ENCODE data around the gene THTPA.
A peak's percentile ranks its signal among the peaks of the same experiment; 100 is the strongest.

The THTPA gene

DNA sequence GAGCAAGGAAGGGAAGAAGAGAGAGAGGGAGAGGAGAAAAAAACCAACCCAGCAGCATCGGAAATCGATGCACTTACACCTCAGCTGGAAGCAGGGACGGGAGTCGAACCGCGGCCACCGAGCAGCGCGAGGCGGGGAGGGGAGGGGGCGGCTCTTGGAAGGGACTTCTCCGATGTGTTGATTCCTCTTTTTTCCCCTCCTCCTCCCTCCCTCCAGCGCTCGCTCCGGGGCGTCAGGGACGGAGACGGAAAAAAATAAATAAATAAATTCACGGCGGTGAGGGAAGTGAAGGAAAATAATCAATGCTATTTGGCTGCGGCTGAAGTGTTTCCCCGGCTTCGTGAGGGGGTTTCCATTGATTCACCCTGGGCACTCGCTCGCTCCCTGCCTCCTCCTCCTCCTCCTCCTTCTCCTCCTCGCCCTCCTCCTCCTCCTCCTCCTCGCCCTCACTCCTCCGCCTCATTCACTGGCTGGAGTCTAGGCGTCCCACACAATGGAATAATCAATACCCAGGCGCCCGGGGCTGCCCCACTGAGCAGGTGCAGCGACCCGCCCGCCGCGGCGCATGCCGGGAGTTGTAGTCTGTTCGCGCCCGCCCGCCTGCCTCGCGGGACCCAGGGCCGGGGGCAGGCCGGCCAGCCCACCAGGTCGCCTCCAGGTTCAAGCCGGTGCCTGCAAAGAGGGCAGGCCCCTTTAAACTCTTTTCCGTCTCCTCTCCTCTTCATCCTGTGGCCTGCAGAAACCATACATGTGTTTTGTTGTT, 4.6 kb upstream of the THTPA start, which contains the start of gene ZFHX2:
ZFHX2 (minus strand) TSS at position 500 of the 763 bp plus-strand sequence. CDS start 16,440 bp downstream, outside the sequence.
- DNase-seq = peak; percentile 82

DNA sequence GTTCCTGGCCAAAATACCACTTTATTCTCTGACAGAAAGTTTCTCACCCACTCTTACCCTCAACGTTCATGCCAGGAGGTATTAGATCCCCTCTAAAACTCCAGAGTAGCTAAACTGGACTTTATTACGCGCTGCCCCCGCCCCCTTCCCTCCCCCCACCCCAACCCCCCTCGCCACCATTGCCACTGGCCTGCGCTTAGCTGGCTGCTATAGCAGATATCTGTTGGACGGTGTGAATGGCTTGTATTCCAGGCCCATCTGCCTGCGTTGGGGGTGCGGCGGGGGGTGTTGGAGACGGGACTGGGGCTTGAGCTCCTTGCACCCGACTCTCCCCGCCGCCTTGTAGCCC, 564 bp upstream of the THTPA start:
- DNase-seq = peak; percentile 67

DNA sequence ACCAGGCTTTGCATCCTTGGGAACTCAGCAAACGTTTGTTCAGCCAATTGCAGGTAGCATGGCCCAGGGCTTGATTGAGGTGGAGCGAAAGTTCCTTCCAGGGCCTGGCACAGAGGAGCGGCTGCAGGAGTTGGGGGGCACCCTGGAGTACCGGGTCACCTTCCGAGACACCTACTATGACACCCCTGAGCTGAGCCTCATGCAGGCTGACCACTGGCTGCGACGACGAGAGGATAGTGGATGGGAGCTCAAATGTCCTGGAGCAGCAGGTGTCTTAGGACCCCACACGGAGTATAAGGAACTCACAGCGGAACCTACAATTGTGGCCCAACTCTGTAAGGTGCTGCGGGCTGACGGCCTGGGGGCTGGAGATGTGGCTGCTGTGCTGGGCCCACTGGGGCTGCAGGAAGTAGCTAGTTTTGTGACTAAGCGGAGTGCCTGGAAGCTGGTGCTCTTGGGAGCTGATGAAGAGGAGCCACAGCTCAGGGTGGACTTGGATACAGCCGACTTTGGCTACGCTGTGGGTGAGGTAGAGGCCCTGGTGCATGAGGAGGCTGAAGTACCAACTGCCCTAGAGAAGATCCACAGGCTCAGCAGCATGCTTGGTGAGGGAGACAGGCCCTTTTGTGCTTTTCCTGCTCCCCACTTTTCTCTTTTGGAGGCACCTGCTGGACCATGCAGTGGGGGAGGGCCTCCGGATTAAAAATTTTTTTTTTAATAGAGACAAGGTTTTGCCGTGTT, 799 bp downstream of the THTPA start:
- no peak for DNase-seq

DNA sequence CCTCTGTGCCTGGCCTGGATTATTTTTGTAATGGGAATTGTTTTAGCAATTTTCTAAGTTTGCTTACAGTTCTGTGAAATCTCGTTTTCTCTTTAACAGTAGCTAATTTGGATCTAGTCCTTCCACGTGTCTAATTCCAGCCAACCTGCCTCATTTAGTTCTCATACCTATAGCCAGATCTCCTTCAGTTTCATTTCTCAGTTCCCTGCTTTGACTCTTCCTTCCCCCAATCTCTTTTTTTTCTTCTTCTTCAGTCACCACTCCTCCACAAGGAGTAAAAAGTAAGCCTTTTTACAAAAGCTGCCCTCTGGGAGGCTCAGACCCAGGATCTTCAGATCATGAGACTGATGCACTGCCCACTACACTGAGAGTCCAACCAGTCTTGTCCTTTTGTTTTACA, 1.4 kb downstream of the THTPA start:
- no peak for DNase-seq

- DNase-seq = no peak
Observed at GRCh38 chr14:23557946-23558345, 1.9 kb downstream of the THTPA start.

DNA sequence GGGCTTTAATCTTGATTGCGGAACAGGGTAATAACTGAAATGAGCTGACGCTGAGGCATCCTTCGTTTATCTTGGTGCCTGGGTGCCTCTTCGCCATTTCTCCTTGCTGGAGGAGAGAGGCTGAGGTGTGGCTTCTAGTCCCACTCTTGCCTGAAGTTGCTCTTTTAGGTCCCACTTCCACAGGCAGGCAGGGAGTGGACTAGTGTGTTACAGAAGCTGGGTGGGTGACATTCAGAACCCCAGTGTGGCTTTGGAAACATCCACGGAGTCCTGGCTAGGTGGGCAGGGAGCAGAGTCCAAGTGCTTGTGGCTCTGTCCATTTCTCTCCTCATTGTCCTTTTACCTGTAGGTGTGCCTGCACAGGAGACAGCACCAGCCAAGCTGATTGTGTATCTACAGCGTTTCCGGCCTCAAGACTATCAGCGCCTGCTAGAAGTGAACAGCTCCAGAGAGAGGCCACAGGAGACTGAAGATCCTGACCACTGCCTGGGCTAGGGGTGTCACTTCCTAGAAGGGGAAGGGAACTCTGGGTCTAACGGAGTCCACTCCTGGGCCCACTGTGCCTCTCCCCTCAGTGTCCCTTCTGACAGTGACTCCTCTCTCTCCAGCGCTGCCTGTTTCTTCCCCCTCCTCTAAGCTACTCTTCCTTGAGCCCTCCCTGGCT, 2.4 kb downstream of the THTPA start:
- no peak for DNase-seq

DNA sequence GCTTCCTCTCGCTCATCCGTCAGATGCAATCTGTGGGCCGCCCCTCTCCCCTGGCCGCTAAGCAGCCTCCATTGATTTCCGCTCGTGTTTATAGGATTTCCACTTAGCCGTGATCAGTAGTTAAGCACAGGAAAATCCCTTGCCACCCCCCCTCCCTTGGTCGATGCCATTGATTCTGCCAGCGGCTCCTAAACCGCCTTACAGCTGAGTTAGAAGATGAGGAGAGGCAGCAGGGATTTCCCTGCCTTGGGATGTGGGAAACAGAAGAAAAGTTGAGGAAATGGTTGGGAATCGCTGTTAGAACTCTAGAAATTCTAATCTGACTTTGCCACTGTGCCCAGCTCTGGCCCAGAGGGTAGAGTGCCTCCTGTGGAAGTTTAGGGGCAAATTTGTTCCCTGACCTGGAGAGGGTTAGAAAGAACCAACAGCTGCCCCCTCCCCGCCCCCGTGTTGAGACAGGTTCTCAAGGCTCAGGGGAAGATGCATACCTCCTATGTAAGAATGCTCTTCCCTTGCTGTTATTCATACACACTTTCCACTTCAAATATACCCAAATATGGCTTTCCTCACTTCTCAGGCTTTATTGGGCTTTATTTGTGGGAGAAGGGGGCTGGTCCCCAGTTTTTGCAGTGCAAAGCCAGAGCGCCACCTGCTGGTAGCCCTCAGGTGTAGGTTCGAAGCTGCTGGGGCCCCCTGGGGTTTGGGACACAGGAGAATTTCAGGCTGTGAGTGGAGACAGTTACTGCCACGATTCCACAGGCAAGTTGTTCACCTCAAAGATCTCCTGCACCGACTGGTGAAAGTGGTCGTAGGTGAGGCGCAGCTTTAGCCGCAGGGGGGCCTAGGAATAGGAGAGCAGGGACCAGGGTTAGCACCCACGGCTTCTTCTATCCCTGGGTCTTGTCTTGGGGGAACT, 3.2 kb downstream of the THTPA start:
- DNase-seq = peak; percentile 41

DNA sequence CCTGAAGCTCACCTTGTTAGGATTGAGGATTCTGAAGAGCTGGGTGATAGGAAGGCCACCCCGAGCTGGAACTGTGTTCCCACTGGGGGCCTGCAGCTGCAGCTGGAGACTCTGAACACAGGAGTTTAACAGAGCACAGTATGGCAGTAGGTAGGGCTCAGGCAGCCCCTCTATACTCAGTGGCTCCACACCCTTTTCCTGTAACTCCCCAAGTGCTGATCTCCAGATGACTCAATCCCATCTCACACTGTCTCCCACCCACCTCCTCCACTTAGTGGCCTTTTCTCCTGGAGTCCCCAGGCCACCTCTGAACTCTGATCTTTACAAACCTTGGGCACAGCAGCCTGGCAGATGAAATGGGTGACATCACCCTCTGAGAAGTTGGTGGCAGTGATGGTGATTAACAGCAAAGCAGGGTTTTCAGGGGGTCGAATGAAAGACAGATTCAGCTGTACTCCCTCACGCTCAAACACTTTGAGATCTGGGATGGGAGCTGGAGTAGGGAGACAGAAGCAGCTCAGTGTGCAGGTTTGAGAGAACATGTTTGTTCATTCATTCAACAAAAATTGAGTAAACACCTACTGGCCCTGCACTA, 4.0 kb downstream of the THTPA start:
- no peak for DNase-seq

DNA sequence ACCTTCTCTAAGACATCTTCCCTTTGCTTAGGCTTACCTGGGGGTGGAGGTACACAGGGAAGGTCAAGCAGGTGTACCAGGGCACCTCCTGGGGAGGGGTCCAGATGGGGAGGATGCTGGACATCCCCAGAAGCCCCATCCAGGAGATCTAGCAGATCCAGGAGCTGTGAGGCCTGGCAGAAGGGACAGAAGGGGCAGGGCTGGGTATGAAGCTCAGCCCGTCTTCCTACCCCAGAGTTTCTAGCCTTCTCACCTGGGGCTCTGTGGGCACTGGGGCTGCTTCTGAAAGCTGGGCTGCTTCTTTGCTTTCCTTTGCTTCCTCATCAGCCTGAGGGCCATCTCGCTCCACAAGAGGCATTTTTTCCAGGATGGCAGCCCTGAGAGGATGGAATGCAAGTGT, 5.2 kb downstream of the THTPA start:
- no peak for DNase-seq

GRCh38 chr14:23561873-23562821, 6.1 kb downstream of the THTPA start:
- no peak for DNase-seq

DNA sequence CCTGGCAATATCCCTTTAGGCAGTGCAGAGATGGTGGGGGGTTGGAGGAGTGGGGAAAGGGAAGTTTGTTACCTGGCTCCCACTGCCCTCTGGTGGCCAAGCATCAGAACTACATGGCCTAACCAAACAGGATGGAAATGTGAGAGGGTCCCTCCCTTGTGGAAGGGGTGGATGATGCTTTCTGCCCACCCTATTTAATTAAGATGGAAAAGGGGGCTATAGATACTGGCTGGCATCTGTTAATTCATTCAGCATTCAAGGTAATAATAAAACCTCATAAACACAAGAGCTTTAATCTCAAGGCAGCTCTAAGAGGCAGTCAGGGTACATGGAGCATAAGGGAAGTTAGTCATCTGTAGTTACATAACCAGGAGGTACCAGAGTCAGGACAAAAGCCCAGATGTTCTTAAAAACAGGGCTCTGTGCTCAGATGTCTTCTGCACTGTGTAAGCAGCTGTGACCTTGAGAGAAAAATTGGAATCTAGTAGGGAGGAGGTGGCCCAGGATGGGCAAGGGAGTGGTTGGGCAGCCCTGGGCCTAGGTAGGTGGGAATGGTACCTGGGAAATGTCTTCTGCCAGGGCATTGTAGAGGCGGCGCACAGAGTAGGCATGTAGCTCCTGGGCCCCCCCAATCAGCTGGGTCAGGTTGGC, 6.9 kb downstream of the THTPA start:
- DNase-seq = peak; percentile 68

DNA sequence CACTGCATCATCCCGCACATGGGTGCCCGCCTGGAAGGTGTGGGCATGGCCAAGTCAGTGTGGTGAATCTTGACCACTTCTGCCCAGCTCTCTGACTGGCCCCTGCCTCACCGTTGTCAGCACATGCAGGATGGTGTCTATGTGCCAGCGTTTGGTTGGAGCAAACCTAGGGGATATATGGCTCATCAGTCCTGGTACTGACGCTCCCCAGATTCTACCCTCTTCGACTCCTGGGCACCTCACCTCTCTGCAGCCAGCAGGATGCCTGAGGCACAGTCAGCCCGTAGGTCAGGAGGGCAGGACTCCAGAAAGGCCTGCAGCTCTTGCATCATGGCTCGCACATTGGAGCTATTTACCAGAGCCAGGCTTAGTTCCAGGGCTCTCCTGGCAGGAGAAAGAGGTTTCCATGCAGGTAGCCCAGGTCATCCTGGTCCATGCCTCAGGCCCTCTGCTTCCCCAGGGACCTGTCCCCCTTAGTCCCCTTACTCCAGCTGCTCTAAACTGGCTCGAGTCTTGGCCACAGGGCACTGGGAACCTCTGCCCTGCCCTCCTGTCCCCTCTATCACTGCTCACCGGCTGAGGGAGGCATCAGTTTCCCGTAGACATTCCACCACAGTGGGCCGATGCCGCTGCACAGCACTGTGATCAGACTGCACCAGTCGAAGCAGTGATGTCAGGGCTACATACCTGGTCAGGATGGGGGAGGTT, 7.6 kb downstream of the THTPA start:
- DNase-seq = no peak

- DNase-seq = no peak
Observed at GRCh38 chr14:23564181-23564812, 8.2 kb downstream of the THTPA start.

DNA sequence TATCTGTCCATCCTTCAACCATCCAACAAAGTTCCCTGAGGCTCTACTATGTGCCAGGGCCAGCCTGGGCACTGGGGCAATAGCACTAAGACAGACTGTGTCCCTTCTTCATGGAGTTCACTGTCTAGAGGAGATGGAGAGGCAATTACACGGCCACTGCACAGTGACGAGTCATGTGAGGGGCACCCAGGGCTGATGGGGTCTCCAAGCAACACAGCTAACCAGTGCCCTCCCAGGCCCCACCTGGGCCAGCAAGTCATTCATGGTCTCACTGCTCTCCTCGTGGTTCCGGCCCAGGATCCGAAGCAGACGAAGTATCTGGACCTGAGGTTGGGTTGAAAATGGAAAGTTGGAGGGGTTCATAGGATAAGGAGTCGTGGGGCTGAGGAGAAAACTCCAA, 8.8 kb downstream of the THTPA start:
- DNase-seq = no peak

GRCh38 chr14:23565626-23566025, 9.6 kb downstream of the THTPA start:
- no peak for DNase-seq

DNA sequence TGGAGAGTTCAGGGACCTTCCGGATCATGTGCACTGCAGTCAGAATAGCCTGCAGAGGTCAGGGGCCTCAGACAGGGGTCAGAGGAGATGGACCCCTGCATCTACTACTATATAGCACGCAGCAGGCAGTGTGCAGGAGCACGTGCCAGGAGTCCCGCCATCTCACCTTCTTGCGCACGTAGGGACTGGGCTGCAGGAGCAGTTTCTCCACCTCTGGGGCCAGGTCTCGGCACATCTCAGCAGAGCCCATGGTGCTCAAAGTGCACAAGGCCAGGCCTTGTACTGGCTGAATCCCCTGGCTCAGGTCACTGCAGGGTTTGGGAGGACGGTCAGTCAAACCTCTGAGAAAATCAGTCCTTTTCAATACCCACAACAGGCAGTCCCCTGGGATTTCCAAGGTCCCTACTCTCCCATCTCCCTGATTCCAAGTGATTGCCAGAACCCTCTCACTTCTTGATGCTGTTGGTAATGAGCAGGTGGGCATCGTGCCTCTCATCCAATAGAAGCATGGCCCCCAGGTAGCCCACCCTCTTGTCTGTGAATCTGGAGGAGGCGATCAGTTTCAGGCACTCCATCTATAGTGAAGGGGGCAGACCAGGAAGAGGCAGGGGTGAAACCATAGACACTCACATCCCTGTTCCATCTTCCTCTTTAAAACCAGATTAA, 10.2 kb downstream of the THTPA start:
- no peak for DNase-seq

- no peak for DNase-seq
Observed at GRCh38 chr14:23566778-23567185, 10.7 kb downstream of the THTPA start.

DNA sequence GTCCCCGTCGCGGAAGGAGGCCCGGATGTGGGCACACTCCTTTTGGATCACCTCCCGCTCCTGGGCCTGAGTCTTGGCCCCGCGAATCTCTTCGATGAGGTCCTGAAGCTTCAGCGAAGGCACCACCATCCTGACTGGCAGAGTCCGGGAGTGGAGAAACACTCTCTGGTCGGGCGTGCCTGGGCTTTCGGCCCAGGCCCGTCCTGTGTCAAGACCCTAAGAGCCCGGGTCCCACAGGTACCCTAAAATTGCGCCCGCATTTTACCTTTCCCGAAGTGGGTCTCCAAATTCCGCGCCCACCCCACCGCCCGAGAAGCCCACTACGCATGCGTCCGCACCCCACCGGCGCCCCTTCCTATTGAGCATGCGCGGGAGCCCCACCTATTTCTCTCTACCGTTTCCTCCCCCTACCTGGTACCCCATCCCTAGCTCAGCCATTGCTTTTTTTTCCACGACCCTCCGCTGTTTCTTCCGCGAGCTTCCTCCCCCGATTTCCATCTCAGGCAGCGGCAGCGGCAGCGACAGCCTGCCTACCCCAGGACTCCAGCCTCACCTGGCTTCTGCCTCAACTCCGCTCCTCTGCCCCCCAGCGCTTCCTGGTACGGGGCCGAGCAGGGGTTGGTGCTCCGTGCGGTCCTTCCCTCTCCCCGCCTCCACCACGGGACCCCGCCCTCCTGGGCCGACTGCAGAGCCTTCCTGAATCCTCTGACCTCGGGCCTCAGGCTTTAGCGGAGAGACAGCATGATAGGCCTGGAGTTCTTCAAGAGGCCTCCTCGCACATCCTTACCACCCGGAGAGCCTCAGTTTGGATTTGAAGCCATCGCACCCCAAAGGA, 11.3 kb downstream of the THTPA start, which contains the start of gene AP1G2:
AP1G2 (minus strand) TSS at position 606 of the 835 bp plus-strand sequence; CDS start at position 129, 477 bp downstream.
- DNase-seq = peak; percentile 87

Measured in NCI-H510A treated with DMSO at 0.1 percent for 48 hours (cell line).